HepG2 (cell line): ENCODE measurements around the gene RNF17. TPM values are rescaled to one million over a fixed set of nuclear protein-coding genes. Genes with fewer than 3 reads are reported as not detected.

ENCODE experiments used
- BHLHE40 ChIP-seq: IDR thresholded peaks from 2 replicates; pipeline ENCODE4 v1.6.1; 2011; ENCODE audit warnings: low read length, improper control_type of control experiment
- HNRNPH1 ChIP-seq: fragments of 200-400 bp; formaldehyde crosslinking; optimal IDR thresholded peaks from 2 replicates; pipeline ENCODE3; 2017; ENCODE audit warnings: mild to moderate bottlenecking, low read depth, low read length
- ISX ChIP-seq: sonication (generic); formaldehyde crosslinking; conservative IDR thresholded peaks from 2 replicates; pipeline ENCODE4 v1.5.0; 2020; ENCODE audit warnings: missing genetic modification reagents
- JUNB ChIP-seq: sonication (generic); formaldehyde crosslinking; IDR thresholded peaks from 2 replicates; pipeline ENCODE4 v1.8.0; 2022; ENCODE audit warnings: missing genetic modification reagents, mild to moderate bottlenecking, borderline replicate concordance
- KDM2A ChIP-seq: sonication (generic); formaldehyde crosslinking; IDR thresholded peaks from 2 replicates; pipeline ENCODE4 v1.4.0; 2020; ENCODE audit warnings: low read depth, missing genetic modification reagents, borderline replicate concordance
- MEIS2 ChIP-seq: sonication (generic); formaldehyde crosslinking; IDR thresholded peaks from 2 replicates; pipeline ENCODE4 v1.9.0; 2021; ENCODE audit warnings: mild to moderate bottlenecking, missing genetic modification reagents
- RNF2 ChIP-seq: fragments of 450-650 bp; conservative IDR thresholded peaks from 2 replicates; pipeline ENCODE4 v1.6.1; 2016; ENCODE audit warnings: low read depth
- SIX1 ChIP-seq: sonication (generic); formaldehyde crosslinking; IDR thresholded peaks from 2 replicates; pipeline ENCODE4 v1.4.0; 2020; ENCODE audit warnings: missing genetic modification reagents, borderline replicate concordance
- TERF1 ChIP-seq: sonication (generic); formaldehyde crosslinking; IDR thresholded peaks from 2 replicates; pipeline ENCODE4 v1.8.0; 2022; ENCODE audit warnings: mild to moderate bottlenecking, missing genetic modification reagents, moderate library complexity
- TFE3 ChIP-seq: IDR thresholded peaks from 2 replicates; pipeline ENCODE4 v1.6.1; 2016
- U2AF2 ChIP-seq: fragments of 200-400 bp; formaldehyde crosslinking; IDR thresholded peaks from 2 replicates; pipeline ENCODE4 v1.6.1; 2017; ENCODE audit warnings: low read depth, mild to moderate bottlenecking, low read length
- ZBTB25 ChIP-seq: IDR thresholded peaks from 2 replicates; pipeline ENCODE4 v1.6.1; 2018; ENCODE audit warnings: missing genetic modification reagents
- ZNF264 ChIP-seq: sonication (generic); formaldehyde crosslinking; IDR thresholded peaks from 2 replicates; pipeline ENCODE4 v1.4.0; 2020; ENCODE audit warnings: missing genetic modification reagents
- ZNF333 ChIP-seq: sonication (generic); formaldehyde crosslinking; IDR thresholded peaks from 2 replicates; pipeline ENCODE4 v1.4.0; 2020; ENCODE audit warnings: mild to moderate bottlenecking, missing genetic modification reagents, borderline replicate concordance
- ZNF615 ChIP-seq: sonication (generic); formaldehyde crosslinking; IDR thresholded peaks from 2 replicates; pipeline ENCODE4 v1.5.0; 2020; ENCODE audit warnings: mild to moderate bottlenecking, missing genetic modification reagents, borderline replicate concordance
- ZNF652 ChIP-seq: IDR thresholded peaks from 2 replicates; pipeline ENCODE4 v1.6.1; 2016; ENCODE audit warnings: low read depth, borderline replicate concordance
- polyA plus RNA-seq, 8 experiments: library from polyadenylated mRNA; depleted of rRNA in 3 of 8; stranded (reverse) in 7 of 8; unstranded in 1 of 8; fragments of >200 nt; fragmentation: Illumina TruSeq in 4 of 8; extraction: Trizol in 4 of 8; gene quantifications; 2 replicates each; pipeline versions ENCODE4 v1.2.1 to v1.2.3, GENCODE V29; 2011 to 2016; ENCODE audit warnings: low read depth in 4 of 8, missing spikeins in 1 of 8, mixed read lengths in 1 of 8; ENCODE audit not compliant: insufficient read depth in 1 of 8
- total RNA-seq, 5 experiments: library from RNA; depleted of rRNA; stranded (reverse); fragments of >200 nt; fragmentation: Illumina TruSeq; extraction: Trizol; gene quantifications; 2 replicates each; pipeline ENCODE4 v1.2.3, GENCODE V29; 2016; ENCODE audit warnings: low read depth in 1 of 5
- TF ChIP-seq, protein P1 (sequence below): sonication (generic); formaldehyde crosslinking; IDR thresholded peaks from 2 replicates; pipeline ENCODE4 v1.4.0; 2020; ENCODE audit warnings: missing genetic modification reagents
- TF ChIP-seq, protein P2 (sequence below): sonication (generic); IDR thresholded peaks from 2 replicates; pipeline ENCODE4 v1.6.1; 2016; ENCODE audit warnings: low read depth, borderline replicate concordance

The RNF17 gene
- total and polyA plus RNA-seq, 2 of the 13 experiments (the other 11 are each of a cell fraction or from before 2014, with no cell fraction given): not detected

DNA sequence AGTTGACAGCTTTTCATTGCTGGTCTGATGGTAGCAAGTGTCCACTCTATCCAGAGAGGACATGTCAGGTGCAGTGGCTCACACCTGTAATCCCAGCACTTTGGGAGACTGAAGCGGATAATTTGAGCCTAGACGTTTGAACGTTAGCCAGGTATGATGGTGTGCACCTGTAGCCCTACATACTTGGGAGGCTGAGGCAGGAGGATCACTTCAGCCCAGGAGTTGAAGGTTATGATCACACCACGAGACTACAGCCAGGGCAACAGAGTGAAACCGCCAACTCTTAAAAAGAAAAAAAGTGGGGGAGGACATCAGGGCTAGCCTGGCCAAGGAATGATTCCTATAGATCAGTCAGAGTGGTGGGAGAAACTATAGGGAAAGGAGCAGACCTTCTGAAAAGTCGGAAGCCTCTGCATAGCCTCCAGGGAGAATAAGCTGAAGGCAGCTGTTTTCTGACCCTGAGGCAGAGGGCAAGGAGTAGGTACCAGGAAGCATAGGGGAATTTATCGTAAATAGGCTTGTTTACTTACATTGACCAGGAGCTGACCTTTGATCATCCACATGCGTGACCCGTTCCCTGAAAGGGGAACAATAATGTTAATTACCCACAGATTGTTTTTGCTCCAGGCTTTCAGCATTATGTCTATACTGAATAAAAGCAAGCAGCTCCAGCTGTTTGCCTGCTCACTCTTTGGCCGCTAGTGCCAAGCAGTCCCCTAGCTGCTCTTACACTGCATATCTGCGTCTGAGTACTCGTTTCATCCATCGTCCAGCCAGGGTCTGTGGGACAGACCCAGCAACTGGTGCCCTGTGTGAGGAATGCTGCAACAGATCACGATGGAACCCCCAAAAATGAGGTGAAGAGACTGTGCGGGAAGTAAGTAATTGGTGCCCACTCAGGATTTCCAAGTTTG, 161.6 kb downstream of the RNF17 start (continued):
- TF ChIP-seq ISX: no peak
- peak; percentile 33; the same call in 1 of the 2 replicates for TF ChIP-seq BHLHE40
- no peak for TF ChIP-seq MEIS2
- TF ChIP-seq, protein P1, sequence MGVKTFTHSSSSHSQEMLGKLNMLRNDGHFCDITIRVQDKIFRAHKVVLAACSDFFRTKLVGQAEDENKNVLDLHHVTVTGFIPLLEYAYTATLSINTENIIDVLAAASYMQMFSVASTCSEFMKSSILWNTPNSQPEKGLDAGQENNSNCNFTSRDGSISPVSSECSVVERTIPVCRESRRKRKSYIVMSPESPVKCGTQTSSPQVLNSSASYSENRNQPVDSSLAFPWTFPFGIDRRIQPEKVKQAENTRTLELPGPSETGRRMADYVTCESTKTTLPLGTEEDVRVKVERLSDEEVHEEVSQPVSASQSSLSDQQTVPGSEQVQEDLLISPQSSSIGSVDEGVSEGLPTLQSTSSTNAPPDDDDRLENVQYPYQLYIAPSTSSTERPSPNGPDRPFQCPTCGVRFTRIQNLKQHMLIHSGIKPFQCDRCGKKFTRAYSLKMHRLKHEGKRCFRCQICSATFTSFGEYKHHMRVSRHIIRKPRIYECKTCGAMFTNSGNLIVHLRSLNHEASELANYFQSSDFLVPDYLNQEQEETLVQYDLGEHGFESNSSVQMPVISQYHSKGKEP: no peak
- no peak for TF ChIP-seq ZNF652
- no peak for TF ChIP-seq ZNF333
- no peak for TF ChIP-seq ZNF615 (CRISPR knock-in tag)
- no peak for TF ChIP-seq HNRNPH1
- 0 out of 2 replicates have a peak, but pooled peaks have one; percentile 21 for TF ChIP-seq KDM2A
- TF ChIP-seq ZBTB25 (CRISPR knock-in tag): 0 out of 2 replicates have a peak, but pooled peaks have one; percentile 21
- TF ChIP-seq, protein P2, sequence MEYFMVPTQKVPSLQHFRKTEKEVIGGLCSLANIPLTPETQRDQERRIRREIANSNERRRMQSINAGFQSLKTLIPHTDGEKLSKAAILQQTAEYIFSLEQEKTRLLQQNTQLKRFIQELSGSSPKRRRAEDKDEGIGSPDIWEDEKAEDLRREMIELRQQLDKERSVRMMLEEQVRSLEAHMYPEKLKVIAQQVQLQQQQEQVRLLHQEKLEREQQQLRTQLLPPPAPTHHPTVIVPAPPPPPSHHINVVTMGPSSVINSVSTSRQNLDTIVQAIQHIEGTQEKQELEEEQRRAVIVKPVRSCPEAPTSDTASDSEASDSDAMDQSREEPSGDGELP: no peak; the same call in 1 of the 2 replicates
- TF ChIP-seq TERF1 (CRISPR knock-in tag): 0 out of 2 replicates have a peak, but pooled peaks have one; percentile 28
- TF ChIP-seq RNF2: no peak
- no peak; the same call in 1 of the 2 replicates for TF ChIP-seq ZNF264 (CRISPR knock-in tag)
- no peak for TF ChIP-seq U2AF2
- no peak for TF ChIP-seq JUNB (CRISPR knock-in tag)
- no peak for TF ChIP-seq SIX1
- no peak for TF ChIP-seq TFE3 (CRISPR knock-in tag)
